Stomach smooth muscle (tissue), 2 donors: ENCODE measurements around the gene CPNE7.

Experiments used
- H3K27ac ChIP-seq: one replicate; pipeline ENCODE4 v1.7.0; 2013; ENCODE audit warnings: mild to moderate bottlenecking, low read length, inconsistent platforms
- H3K27me3 ChIP-seq, 2 donors: one replicate each; pipeline ENCODE4 v1.7.0; 2013; ENCODE audit warnings: low read length in 2 of 2; ENCODE audit not compliant: insufficient read depth in 2 of 2, control insufficient read depth in 1 of 2
- H3K36me3 ChIP-seq, 2 donors: one replicate each; pipeline ENCODE4 v1.7.0; 2013; ENCODE audit warnings: low read length in 2 of 2; ENCODE audit not compliant: control insufficient read depth in 2 of 2, insufficient read depth in 2 of 2
- H3K4me1 ChIP-seq: one replicate; pipeline ENCODE4 v1.7.0; 2013; ENCODE audit warnings: low read length; ENCODE audit not compliant: control insufficient read depth, insufficient read depth
- H3K4me3 ChIP-seq, 2 donors: one replicate each; pipeline ENCODE4 v1.7.0; 2013; ENCODE audit warnings: low read length in 2 of 2
- H3K9ac ChIP-seq, 2 donors: one replicate each; pipeline ENCODE4 v1.7.0; 2013; ENCODE audit warnings: low read length in 2 of 2, mild to moderate bottlenecking in 1 of 2
- H3K9me3 ChIP-seq, 2 donors: one replicate each; pipeline ENCODE4 v1.7.0; 2013; ENCODE audit warnings: low read length in 2 of 2; ENCODE audit not compliant: control insufficient read depth in 2 of 2
- donor health status: healthy.
- donor health status: Pancreatic carcinoma.

CPNE7 gene

DNA sequence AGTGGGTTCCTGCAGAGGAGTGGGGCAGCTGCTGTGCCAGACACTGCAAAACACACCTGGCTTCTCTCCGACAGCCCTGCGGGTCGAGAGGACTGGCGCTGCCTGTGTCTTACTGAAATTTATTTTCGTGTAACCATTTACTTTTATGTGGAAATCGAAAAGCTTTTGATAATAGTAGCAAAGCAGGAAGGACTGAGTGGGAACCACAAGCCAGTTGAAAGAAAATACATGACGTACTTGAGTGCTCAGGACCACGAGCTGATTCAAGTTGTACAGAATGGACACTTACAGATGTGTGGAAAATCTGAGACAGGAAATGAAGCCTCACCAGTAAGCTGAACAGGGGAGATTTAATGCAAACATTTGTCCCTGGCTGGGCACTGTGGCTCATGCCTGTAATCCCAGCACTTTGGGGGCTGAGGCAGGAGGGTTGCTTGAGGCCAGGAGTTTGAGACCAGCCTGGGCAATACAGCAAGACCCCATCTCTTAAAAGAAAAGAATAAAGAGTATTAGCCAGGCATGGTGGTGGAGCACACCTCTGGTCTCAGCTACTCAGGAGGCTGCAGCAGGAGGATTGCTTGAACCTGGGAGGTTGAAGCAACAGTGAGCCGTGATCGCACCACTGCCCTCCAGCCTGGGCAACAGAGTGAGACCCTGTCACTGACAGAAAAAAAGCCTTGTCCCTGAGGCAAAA, 26.4 kb upstream of the CPNE7 start:
- peaks cover 40 to 67% of the 10 kb centered on the region in 2 donors for H3K36me3 ChIP-seq
- no peak overlapping the region for H3K27ac ChIP-seq
- H3K9ac ChIP-seq, result no peak overlapping the region
- no peaks in the 10 kb centered on the region for H3K4me1 ChIP-seq
- H3K4me3 ChIP-seq, result no peak overlapping the region
- H3K9me3 ChIP-seq, result no peaks in the 10 kb centered on the region
- no peaks in the 10 kb centered on the region for H3K27me3 ChIP-seq

GRCh38 chr16:89550421-89551007, 25.0 kb upstream of the CPNE7 start:
- Histone ChIP-seq H3K9ac (no peak overlapping the region), H3K36me3 (peaks cover 34 to 66% of the 10 kb centered on the region in 2 donors), H3K9me3 (no peaks in the 10 kb centered on the region), H3K4me1 (no peaks in the 10 kb centered on the region), H3K4me3 (no peak overlapping the region), H3K27me3 (no peaks in the 10 kb centered on the region), H3K27ac (no peak overlapping the region)

GRCh38 chr16:89552329-89552728, 23.2 kb upstream of the CPNE7 start:
- no peaks in the 10 kb centered on the region for H3K4me1 ChIP-seq
- no peak overlapping the region for H3K4me3 ChIP-seq
- H3K27ac ChIP-seq, result no peak overlapping the region
- peaks cover 34 to 71% of the 10 kb centered on the region in 2 donors for H3K36me3 ChIP-seq
- no peaks in the 10 kb centered on the region for H3K9me3 ChIP-seq
- H3K9ac ChIP-seq, result no peak overlapping the region
- H3K27me3 ChIP-seq, result no peaks in the 10 kb centered on the region

- no peak overlapping the region for H3K4me3 ChIP-seq
- no peaks in the 10 kb centered on the region for H3K4me1 ChIP-seq
- no peak overlapping the region for H3K27ac ChIP-seq
- H3K27me3 ChIP-seq, result no peaks in the 10 kb centered on the region
- no peaks in the 10 kb centered on the region for H3K9me3 ChIP-seq
- no peak overlapping the region for H3K9ac ChIP-seq
- peaks cover 32 to 70% of the 10 kb centered on the region in 2 donors for H3K36me3 ChIP-seq
These were observed 22.6 kb upstream of the CPNE7 start for GRCh38 chr16:89552913-89553312.

DNA sequence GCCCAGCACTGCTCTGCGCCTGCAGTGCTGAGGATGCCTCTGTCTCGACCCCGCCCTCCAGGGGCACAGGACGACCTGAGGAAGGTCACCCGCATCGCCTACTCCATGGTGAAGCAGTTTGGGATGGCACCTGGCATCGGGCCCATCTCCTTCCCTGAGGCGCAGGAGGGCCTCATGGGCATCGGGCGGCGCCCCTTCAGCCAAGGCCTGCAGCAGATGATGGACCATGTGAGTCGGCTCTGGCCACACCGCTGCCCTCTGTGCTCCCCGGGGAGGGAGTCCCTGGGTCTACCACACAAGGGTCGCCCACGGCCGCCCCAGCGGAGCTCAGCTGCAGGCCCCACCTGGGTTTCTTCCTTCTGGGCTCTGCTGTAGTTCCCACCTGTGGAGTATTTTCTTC, 21.8 kb upstream of the CPNE7 start:
- no peaks in the 10 kb centered on the region for H3K27me3 ChIP-seq
- no peak overlapping the region for H3K27ac ChIP-seq
- no peaks in the 10 kb centered on the region for H3K4me1 ChIP-seq
- no peak overlapping the region for H3K4me3 ChIP-seq
- peaks cover 24 to 64% of the 10 kb centered on the region in 2 donors for H3K36me3 ChIP-seq
- no peak overlapping the region for H3K9ac ChIP-seq
- no peaks in the 10 kb centered on the region for H3K9me3 ChIP-seq

DNA sequence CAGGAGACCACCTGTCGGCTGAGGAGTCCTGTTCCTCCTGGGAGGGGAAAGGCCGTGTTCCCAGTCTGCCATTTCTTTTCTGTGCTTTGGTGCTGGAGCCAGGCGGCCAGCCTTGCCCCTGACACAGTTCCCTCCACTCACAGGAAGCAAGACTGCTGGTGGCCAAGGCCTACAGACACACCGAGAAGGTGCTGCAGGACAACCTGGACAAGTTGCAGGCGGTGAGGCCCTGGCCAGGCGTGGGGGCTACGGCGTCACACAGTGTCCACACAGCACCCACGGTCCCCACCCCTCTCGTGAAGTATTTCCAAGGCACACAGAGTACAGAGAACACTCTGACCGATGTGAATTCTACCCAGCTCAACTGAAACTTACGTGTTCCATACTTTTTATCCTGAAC, 21.2 kb upstream of the CPNE7 start:
- no peaks in the 10 kb centered on the region for H3K4me1 ChIP-seq
- H3K27ac ChIP-seq, result no peak overlapping the region
- H3K9me3 ChIP-seq, result no peaks in the 10 kb centered on the region
- H3K36me3 ChIP-seq, result peaks cover 19 to 58% of the 10 kb centered on the region in 2 donors
- no peak overlapping the region for H3K9ac ChIP-seq
- H3K27me3 ChIP-seq, result no peaks in the 10 kb centered on the region
- H3K4me3 ChIP-seq, result no peak overlapping the region

- no peak overlapping the region for H3K9ac ChIP-seq
- no peak overlapping the region for H3K4me3 ChIP-seq
- H3K27me3 ChIP-seq, result no peaks in the 10 kb centered on the region
- H3K36me3 ChIP-seq, result peaks cover 19 to 52% of the 10 kb centered on the region in 2 donors
- no peaks in the 10 kb centered on the region for H3K9me3 ChIP-seq
- H3K4me1 ChIP-seq, result peaks cover 5% of the 10 kb centered on the region
- H3K27ac ChIP-seq, result no peak overlapping the region
These were observed 20.3 kb upstream of the CPNE7 start for GRCh38 chr16:89555265-89555664.

- Histone ChIP-seq H3K9me3 (no peaks in the 10 kb centered on the region), H3K36me3 (peaks cover 19 to 50% of the 10 kb centered on the region in 2 donors), H3K4me3 (no peak overlapping the region), H3K4me1 (peaks cover 5% of the 10 kb centered on the region), H3K9ac (no peak overlapping the region), H3K27ac (no peak overlapping the region), H3K27me3 (no peaks in the 10 kb centered on the region)
These were observed 19.8 kb upstream of the CPNE7 start for GRCh38 chr16:89555780-89556179.

DNA sequence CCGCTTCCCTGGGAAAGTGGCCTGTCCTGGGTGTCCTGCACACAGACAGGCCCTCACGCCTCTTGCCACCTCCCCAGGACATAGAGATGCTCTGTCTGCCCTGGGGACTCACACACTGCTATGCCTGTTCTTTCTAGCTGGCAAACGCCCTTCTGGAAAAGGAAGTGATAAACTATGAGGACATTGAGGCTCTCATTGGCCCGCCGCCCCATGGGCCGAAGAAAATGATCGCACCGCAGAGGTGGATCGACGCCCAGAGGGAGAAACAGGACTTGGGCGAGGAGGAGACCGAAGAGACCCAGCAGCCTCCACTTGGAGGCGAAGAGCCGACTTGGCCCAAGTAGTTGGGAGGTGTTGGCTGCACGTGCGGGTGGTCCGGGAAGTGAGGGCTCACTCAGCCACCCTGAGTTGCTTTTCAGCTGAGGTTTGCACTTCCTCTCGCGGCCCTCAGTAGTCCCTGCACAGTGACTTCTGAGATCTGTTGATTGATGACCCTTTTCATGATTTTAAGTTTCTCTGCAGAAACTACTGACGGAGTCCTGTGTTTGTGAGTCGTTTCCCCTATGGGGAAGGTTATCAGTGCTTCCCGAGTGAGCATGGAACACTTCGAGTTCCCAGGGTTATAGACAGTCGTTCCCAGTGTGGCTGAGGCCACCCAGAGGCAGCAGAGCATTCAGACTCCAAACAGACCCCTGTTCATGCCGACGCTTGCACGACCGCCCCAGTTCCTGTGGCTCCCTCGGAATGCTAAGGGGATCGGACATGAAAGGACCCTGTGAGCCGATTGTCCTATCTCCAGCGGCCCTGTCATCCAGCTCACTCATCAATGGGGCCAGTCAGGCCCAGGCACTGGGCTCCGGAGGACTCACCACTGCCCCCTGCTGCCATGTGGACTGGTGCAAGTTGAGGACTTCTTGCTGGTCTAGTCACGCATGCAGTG, 18.5 kb upstream of the CPNE7 start:
- Histone ChIP-seq H3K4me3 (no peak overlapping the region), H3K27ac (peak overlapping the region; percentile 24), H3K9ac (no peak overlapping the region)

GRCh38 chr16:89557690-89558490, 17.7 kb upstream of the CPNE7 start:
- H3K9ac ChIP-seq, result no peak overlapping the region
- peak overlapping the region; percentile 24 for H3K27ac ChIP-seq
- peaks cover 19% of the 10 kb centered on the region for H3K4me1 ChIP-seq
- H3K36me3 ChIP-seq, result peaks cover 22 to 47% of the 10 kb centered on the region in 2 donors
- H3K9me3 ChIP-seq, result no peaks in the 10 kb centered on the region
- H3K4me3 ChIP-seq, result no peak overlapping the region
- no peaks in the 10 kb centered on the region for H3K27me3 ChIP-seq

More for the DNA sequence above, 18.5 kb upstream of the CPNE7 start:
- Histone ChIP-seq H3K36me3 (peaks cover 24 to 47% of the 10 kb centered on the region in 2 donors), H3K27me3 (no peaks in the 10 kb centered on the region), H3K4me1 (peaks cover 16% of the 10 kb centered on the region), H3K9me3 (no peaks in the 10 kb centered on the region)
